HG03378 (cell line): Measurements from ENCODE around the gene IMPA2.
A peak's percentile ranks its signal among the peaks of the same experiment; 100 is the strongest.

Experiments used
- ATAC-seq: cut with Tn5 transposase; IDR thresholded peaks from one replicate; pipeline ENCODE4 v1.9.1; 2021; ENCODE audit warnings: mild to moderate bottlenecking, moderate library complexity; ENCODE audit not compliant: unreplicated experiment

IMPA2 gene

DNA sequence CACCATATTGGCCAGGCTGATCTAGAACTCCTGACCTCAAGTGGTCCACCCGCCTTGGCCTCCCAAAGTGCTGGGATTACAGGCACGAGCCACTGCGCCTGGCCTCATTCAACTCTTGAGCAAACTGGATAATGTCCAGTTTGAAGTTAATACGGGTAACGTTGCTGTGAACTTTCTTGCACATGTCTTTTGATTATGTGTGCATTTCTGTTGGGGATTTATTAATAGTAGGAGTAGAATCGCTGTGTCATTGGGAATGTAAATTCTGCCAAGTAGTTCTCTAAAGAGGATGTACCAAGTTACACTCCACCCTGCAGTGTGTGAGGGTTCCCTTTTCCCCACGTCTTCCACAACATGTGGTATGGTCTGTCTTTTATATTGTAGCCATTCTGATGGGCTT lies 6.2 kb downstream of the IMPA2 start:
- ATAC-seq, result no peak

DNA sequence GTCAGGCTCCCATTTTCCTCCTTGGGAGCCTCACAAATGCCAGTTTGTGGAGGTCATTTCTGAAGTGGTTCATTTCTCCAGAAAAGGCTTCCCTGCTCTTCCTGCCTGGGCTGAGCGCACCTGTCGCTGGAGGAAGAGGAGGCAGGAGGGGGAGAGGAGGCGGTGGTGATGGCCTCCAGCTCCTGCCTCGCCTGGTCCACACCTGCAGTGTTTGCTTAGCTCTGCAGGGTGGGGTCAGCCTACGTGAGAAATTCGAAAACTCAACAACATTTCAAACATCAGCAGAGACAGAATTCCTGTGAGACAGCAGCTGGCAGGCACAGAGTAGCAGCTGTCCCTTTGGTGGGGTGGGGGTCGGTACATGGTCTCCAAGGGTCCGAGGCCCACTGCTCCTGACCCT lies 7.9 kb downstream of the IMPA2 start:
- ATAC-seq, result no peak

DNA sequence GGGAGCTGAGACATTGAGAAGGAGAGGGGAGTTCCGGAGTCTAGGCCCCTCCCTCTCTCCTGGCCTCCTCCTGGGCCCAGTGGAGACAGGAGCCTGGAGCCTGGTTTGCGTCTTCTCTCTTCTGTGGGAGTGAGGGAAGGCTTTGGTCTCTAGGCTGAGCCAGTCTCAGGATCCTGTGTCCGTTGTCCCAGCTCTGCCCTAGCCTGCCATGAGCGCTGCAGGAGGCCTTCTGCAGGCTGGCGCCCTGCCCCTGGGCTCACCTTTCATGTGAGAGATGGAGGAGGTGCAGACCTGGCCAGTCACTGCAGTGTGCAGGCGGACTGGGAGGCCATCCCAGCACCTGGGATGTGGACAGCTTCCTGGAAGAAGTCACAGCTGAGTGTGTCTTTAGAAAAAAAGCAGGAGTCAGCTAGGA lies 8.7 kb downstream of the IMPA2 start:
- no peak for ATAC-seq

DNA sequence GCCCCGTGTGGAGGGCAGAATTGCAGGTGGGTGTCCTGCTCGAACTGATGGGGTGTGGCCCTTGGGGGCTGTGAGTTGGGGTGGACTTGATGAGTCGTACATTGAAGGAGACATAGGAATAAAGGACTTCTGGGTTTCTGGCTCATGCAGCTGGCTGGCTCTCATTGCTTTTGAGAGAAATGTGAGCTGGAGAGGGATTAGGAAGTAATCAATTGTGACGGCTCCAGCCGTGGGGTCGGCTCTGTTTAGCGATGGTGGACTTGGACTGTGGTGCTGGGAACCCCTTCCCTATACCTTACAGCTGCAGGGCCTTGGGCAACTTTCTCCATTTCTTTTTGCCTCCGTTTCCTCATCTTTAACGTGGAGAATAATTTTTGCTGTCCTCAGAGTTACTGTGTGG lies 9.2 kb downstream of the IMPA2 start:
- no peak for ATAC-seq

DNA sequence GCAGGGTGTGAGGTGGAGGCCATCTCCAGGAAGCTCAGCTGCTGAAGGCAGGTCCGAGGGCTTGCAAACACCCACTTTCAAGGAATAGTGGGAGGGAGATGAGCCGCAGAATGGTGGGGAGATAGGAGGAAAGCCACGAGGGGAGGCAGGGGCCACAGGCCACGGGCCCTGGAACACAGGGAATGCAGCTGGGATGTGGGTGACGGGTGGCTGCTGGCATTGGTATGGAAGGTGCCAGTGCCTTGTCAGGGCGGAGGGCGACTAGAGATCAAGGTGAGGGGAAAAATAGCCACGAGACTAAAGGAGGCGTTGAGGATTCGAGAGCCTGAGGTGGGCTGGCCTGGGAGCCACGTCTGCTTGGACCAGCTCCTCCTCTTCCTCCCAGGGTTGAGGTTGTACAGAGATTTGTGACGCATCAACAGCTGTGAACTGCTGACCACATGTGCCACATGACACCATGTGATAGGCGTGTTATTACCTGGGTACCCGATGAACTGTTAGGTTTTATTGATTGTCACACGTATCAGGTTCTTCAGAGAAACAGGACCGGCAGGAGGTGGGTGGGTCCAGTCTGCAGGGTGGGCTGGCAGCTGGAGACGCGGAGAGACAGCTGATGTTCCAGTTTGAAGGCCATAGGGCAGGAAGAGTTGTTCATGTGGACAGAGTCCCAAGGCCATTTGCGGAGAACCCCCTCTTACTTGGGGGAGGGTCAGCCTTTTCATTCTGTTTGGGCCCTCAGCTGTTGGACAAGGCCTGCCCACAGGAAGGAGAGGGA lies 9.9 kb downstream of the IMPA2 start:
- ATAC-seq, result no peak

DNA sequence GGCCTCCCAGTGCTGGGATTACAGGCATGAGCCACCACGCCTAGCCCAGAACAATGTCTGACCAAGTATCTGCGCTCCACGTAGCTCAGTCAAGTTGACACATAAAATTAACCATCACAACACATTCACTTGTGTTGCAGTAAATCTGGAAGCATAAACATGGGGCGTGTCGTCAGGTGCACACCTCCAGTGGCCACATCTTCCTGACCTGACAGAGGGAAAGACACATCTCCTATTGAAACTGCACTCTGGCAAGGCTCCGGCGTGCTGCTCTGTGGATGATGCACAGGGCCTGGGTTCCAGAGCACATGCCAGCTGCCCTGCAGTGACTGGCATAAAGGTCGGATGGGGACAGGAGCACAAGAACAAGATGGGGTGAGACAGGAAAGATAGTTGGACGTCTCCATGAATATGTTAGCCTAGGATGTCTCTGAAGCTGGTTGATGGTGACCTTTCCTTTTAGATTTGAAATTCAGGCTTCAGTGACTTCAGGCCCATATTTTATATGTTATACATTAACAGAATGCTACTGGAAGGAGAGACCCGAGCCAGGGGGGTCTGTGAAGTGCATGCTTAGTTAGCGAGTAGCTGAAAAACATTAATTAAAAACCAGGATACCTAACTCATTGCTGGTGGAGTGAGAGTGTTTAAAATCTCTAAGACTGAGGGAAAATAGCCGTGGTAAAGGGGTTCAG lies 10.9 kb downstream of the IMPA2 start:
- ATAC-seq, result no peak

DNA sequence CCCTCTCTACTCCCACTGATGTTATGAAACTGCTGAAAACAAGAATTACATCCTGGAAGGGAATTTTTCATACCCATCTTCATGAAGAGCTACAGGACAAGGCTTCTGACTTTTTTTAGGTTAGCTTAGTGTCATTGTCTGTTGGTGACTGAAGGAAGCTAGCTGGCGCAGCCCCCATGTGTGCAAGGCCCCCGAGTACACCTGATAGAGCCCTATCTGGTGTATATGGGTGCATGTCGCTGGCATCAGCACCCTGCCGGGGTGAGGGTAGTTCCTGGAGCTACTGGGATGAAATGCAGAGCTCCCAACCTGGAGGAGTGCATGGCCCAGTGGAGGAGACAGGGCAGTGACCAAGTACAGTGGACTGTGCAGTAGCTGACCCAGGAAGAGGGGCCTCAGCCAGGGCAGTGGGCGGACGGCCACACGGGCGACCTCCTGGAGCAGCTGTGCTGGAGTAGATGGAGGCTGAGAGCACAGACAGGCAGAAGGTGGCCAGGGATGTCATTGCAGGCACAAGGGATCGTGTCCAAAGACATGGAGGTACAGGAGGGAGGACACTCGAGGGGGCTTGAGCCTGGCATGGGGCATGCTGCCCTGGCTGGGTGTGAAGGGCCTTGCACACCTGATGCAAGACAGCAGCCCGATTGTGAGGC lies 12.1 kb downstream of the IMPA2 start:
- no peak for ATAC-seq

DNA sequence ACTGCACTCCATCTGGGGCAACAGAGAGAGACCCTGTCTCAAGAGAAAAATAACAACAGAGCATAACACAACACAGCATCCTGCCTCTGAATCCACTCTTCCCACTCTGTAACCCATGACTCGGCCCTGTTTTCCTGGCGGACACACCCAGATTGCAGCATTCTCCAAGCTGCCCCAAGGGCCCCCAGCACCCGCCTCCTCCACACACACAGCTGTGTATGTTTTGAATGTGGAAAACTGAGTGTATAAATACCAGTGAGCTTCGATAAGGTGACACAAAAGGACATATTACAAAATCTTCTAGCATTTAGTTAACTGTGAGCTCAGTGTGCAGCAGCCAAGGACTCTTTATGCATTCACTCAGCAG lies 13.0 kb downstream of the IMPA2 start:
- no peak for ATAC-seq

DNA sequence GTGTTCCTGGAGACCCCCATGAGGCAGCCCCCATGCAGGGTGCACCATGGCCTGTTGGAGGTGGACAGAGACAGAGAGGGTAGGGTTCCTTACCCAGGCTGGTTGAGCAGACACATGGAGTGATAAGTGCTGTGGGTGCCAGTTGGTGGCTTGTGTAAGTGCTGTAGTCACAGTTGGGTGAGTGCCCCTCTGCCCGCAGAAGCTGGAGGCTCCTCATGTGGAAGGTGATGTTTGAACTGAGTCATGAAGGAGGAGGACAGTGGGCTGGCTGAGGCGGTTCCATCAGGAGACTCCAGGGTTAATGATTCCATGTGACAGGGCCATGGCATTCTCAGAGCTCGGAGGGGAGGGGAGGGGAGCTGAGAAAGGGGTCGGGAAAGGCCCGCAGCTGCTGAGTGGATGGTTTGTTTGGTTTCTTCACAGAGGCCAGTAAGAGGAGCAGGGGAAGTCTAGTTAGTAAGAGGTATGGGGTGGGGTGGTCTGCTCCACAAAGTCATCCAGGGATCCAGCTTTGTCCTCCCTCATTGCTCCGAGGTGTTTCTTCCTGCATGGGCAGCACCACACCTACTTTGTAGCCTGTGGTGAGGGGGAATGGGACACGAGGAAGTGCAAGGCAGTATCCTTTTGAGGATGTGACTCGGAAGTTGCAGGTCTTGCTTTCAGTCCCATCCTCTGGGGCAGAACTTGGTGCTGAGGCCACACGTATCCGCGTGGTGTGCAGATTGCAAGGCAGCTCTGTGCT lies 13.6 kb downstream of the IMPA2 start:
- no peak for ATAC-seq

DNA sequence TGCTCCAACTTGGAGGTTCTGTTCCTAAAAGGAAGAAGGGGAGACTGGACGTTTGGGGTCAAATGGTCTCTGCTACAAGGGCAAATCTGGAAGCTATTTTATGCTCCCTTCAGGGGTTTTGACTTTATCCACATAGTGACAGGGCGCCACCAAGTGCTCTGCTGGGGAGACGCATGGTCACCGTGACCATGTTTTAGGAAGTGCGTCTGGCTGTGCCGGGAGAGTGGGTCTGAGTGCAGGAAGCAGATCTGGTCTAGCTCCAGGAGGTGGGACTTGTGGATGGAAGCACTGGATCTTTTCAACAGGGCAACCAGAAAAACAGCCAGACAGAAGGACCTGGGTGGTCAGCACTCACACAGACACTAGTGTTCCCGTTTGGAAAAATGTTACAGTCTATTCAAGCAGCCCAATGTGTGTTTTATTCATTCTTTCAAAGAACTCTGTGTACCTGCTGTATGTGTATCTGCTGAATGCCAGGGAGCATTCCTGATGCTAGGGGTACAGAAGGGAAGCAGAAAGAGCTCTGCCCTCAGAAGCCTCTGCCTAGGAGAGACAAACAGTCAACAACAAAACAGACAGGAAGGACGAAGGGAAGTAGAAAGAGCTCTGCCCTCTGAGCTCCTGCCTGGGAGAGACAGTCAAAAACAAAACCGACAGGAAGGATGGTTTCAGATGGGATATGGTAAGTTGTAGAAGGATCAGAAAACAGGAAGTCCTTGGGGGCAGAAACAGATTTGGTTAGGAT lies 14.3 kb downstream of the IMPA2 start:
- peak; percentile 85 for ATAC-seq

DNA sequence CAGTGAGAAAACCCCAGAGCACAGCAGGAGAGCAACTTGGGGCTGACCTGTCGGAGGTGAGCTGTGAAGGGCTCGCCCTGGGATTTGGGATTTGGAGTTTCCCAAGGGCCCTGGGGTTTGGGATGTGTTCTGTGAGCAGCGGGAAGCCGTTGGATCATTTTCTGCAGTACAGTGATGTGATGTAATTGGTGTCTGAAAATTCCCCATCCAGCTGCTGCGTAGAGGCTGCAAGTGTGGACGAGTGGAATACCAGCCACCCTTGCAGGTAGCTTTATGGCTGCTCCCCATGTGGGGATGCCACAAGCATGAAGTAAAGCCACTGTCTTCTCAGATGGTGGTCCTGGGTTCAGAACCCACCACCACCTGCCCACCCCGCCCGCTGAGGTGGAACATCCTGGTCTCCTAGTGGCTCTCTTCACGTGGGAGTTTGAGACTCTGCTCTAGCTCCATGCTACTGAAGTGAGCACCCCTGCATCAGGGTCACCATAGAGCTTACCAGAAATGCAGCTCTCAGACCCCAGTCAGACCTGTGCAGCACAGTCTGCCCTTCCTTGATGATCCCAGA lies 15.0 kb downstream of the IMPA2 start:
- no peak for ATAC-seq

DNA sequence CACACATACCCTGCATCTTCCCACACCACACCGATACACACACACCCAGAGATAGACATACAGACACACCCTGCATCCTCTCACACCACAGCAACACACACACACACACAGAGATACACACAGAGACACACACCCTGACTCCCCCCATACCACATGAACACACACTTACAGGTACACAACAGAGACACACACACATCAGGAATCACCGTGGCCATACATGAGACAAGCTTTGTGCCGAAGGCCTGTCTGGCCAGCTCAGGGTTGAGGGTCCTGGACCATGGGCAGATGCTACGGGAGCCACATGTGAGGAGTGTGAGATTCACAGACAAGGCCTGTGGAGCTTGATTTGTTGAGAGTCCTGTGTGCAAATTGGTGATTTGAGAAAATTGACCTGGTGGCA lies 15.6 kb downstream of the IMPA2 start:
- no peak for ATAC-seq

DNA sequence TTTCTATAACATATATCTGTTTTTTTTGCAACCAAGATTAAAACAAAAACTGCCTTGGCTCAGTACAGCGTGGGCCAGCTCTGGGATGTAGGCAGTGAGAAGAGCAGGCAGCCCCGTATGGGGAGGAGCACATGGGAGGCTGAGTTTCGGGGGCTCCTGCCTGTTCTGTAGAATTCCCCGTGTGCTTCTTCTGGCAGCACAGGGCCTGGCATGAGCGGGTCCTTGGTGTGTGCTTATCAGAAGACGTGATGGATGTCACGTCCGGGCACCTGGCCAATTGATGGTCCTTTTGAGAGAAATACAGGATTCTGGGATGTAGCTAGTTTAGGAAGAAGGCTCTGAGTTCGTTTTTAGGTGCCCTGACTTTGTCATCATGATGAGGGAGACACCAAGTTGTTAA lies 16.2 kb downstream of the IMPA2 start:
- ATAC-seq, result no peak

DNA sequence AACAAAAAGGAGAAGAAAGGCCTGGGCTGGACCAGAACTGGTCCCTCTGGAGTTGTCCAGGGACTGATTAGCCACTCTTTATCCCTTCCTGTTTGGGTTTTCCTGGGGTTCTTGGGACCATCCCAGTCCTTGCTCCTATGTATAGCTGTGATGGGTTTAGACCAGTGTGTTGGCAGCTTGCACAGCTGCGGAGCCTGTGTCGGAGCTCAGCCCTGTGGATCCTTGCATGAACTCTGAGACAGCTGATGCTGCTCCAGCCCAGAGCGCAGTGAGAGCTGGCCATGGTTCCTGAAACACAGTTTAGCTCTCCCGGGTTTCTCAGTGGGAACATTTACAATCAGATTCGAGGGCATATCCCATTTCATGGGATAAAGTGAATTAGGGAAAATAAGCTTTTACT lies 16.9 kb downstream of the IMPA2 start:
- no peak for ATAC-seq

DNA sequence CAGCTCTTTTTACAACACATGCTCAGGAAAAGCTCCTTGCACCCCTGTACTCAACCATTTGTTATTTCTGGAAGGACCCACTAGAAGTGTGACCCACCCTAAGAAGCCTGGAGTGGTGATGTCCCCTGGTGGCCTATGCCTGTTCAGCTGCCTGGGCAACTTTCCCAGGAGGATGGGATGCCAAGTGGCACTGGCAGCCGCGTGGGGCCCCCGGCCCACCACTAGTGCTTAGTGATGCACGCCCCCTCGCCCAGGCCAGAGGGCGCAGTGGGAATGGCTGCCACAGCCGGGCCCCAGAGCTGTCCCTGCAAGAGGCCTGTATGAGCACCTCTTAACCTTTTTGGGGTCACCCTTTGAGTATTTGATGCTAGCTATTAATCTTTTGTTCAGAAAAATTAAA lies 18.1 kb downstream of the IMPA2 start:
- no peak for ATAC-seq

DNA sequence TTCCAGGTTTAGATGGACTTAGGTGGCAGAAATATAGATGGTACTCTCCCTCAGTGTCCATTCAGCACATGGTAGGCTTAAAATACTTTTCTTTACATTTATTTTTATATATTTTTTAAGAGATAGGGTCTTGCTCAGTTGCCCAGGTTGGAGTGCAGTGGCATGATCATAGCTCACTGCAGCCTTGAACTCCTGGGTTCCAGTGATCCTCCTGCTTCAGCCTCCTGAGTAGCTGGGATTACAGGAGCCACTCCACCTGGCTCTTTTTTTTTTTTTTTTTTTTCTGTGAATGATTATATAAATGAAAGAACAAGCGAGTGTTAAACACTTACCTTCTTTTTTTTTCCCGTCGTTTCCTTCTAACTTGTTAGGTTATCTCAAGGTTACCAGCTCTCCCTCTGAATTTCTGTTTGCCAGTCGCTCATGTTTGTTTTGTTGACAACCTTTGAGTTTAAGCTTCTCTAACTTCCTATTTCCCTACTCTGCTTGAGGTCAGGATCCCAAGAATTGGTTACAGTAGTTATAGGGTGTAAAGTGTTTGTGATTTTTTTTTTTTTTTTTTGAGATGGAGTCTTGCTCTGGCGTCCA lies 18.9 kb downstream of the IMPA2 start:
- ATAC-seq, result no peak

DNA sequence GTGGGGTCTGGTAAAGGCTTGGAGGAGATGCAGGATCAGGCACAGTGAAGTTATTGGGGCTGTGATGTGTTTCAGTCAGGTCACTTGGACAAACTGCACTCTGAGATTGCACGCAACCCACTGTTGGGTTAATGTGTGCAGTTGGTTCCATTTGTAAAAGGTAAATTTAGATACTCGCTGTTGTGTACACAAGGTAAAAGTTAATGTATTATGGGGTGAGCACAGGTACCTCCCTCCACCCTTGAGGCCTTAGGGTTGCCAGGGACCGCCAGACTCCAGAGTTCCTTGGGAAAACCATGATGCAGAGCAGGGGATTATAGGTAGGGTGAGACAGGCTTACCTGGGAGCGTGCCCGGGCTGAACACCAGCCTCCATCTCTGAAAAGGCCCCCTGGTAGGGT lies 20.1 kb downstream of the IMPA2 start:
- no peak for ATAC-seq

DNA sequence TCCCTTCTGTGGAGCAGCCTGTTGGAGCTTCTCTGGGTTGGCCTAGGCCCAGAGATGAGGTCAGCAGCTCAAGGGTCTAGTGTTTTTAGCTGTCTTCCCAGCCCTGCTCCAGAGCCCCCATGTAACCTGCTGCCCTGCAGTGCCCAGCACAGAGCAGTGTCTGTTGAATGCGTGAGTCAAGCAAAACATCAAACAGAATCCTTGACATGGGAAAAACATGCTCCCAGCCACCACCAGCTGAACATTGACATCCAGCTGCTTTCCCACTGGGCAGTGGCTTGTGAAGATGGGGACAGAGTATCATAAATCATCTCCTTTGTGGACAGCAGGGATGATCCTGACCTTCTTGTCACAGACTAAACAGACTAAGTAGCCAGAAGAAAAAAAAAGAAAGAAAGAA lies 22.6 kb downstream of the IMPA2 start:
- no peak for ATAC-seq

DNA sequence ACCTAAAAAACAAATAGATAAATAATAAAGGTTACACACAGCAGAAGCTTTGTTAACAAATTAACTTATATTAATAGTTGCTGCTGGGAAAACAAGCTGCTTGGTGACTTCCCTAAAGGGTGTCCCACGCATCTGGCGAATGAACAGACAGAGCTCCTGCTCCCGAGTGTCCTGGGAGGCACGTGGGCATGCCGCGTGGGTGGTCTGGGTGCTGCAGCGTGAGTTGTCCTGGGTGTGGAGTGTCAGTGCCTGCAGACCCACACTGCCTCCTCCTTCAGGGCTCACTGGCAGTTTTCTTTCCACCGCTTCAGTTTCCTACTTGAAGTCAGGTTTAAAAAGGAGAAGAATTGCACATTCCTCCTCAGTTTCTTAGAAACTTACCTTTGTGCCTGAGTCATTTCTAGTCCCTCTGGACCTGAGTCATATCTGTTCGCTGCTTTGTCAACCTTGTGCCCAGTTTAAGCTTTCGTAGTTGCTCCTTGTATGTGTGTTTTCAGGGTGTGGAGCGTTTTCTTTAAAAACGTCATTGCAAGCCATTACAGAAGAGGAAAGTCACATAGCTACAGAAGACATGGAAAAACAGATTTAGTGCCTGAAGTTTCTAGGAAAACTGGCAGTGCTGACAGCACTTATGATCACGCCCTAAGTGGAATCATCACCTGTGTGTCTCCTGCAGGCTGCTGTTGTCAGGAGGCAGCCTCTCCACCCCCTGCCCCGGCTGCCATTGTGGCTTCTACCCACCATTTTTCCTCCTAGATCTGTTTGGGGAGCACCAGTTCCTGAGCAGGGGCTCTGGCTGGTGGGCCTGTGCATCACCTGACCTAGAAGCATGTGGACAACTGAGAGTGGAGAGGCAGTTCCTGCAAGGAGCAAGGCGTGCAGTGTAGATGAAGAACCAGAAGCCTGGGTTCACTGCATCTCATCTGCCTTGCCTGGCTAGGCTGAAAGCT lies 24.5 kb downstream of the IMPA2 start:
- peak; percentile 73 for ATAC-seq
